Loucy (cell line): ENCODE results near the gene PLCB3.

Source experiments
- EZH2phosphoT487 ChIP-seq: fragments of 200-600 bp; IDR thresholded peaks from 2 replicates; pipeline ENCODE4 v1.6.1; 2018; ENCODE audit warnings: antibody characterized with exemption, mild to moderate bottlenecking, moderate library complexity, borderline replicate concordance
- TF ChIP-seq, protein P1 (sequence below): fragments of 200-600 bp; sonication (generic); conservative IDR thresholded peaks from 2 replicates; pipeline ENCODE4 v1.5.1; 2014; ENCODE audit warnings: mild to moderate bottlenecking, antibody characterized with exemption, low read length

DNA sequence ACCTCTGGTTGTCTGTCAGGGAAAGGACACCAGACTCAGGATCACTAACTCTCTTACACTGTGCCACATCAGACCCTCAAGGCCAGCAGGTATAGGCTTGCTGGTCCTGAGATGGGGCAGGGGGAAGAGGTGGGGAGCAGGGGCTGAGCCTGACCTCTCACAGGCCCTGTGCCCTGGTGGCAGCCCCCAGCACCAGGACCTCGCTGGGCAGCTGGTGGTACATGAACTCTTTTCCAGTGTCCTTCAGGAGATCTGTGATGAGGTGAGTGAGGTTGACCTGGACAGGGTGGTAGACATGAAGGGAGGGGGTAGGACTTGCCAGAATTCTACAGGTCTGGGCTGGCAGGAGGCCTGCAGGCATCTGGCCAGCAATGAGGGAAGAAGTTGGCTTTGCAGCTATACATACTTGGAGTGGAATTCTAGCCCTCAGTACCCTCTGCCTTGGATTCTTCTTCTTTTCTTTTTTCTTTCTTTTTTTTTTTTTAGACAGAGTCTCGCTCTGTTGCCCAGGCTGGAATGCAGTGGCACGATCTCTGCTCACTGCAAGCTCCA lies 23.8 kb upstream of the PLCB3 start:
- TF ChIP-seq, protein P1, sequence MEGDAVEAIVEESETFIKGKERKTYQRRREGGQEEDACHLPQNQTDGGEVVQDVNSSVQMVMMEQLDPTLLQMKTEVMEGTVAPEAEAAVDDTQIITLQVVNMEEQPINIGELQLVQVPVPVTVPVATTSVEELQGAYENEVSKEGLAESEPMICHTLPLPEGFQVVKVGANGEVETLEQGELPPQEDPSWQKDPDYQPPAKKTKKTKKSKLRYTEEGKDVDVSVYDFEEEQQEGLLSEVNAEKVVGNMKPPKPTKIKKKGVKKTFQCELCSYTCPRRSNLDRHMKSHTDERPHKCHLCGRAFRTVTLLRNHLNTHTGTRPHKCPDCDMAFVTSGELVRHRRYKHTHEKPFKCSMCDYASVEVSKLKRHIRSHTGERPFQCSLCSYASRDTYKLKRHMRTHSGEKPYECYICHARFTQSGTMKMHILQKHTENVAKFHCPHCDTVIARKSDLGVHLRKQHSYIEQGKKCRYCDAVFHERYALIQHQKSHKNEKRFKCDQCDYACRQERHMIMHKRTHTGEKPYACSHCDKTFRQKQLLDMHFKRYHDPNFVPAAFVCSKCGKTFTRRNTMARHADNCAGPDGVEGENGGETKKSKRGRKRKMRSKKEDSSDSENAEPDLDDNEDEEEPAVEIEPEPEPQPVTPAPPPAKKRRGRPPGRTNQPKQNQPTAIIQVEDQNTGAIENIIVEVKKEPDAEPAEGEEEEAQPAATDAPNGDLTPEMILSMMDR, result no peak
- TF ChIP-seq EZH2phosphoT487, result no peak
